Type B pancreatic cell (in vitro differentiated cells): ENCODE data around the gene PPP2R2B. TPM values are rescaled to one million over a fixed set of nuclear protein-coding genes. Genes with fewer than 3 reads are reported as not detected.
"Not testable (repeated sequence)": the region's sequence is repeated elsewhere in the genome, so short reads cannot be mapped to it uniquely, and the experiment has no call there.

Experiments
- DNase-seq: peaks from one replicate; pipeline ENCODE4 v3.0.0; 2021; ENCODE audit warnings: mixed read lengths; ENCODE audit not compliant: unreplicated experiment; ENCODE audit errors: extremely low spot score
- H3K27ac Mint-ChIP-seq: 2 replicates; pipeline ENCODE4 v1.8.0; 2021; ENCODE audit warnings: mild to moderate bottlenecking, mixed read lengths
- H3K27me3 Mint-ChIP-seq: 2 replicates; pipeline ENCODE4 v1.8.0; 2021; ENCODE audit warnings: mixed read lengths
- H3K36me3 Mint-ChIP-seq: 2 replicates; pipeline ENCODE4 v1.8.0; 2021; ENCODE audit warnings: mixed read lengths
- H3K4me1 Mint-ChIP-seq: one replicate; pipeline ENCODE4 v1.8.0; 2021; ENCODE audit warnings: mixed read lengths; ENCODE audit not compliant: unreplicated experiment
- H3K4me3 Mint-ChIP-seq: 2 replicates; pipeline ENCODE4 v1.8.0; 2021; ENCODE audit warnings: mild to moderate bottlenecking, mixed read lengths
- H3K9me3 Mint-ChIP-seq: 2 replicates; pipeline ENCODE4 v1.8.0; 2021; ENCODE audit warnings: mixed read lengths
- CTCF ChIP-seq: fragments of 200-600 bp; sonication (generic); conservative IDR thresholded peaks from 2 replicates; pipeline ENCODE4 v1.5.0; 2021; ENCODE audit warnings: antibody characterized with exemption, mild to moderate bottlenecking
- total RNA-seq: library from RNA; stranded (reverse); gene quantifications from 2 replicates; pipeline ENCODE4 v1.2.1, GENCODE V29; 2021; ENCODE audit warnings: low replicate concordance

The PPP2R2B gene
- total RNA-seq, 1 donor from 2014 or later, result 29.1 TPM

GRCh38 chr5:146620669-146621051, 257.9 kb downstream of the PPP2R2B start:
- no peak for TF ChIP-seq CTCF
- no peak overlapping the region for H3K27ac Mint-ChIP-seq
- peaks cover 14% of the 10 kb centered on the region for H3K36me3 Mint-ChIP-seq
- no peaks in the 10 kb centered on the region for H3K27me3 Mint-ChIP-seq
- H3K4me3 Mint-ChIP-seq, result no peak overlapping the region
- H3K4me1 Mint-ChIP-seq, result peaks cover 11% of the 10 kb centered on the region
- DNase-seq, result no peak
- peaks cover 9% of the 10 kb centered on the region for H3K9me3 Mint-ChIP-seq

GRCh38 chr5:146620031-146620668, 258.4 kb downstream of the PPP2R2B start:
- Mint-ChIP-seq H3K9me3 (peaks cover 11% of the 10 kb centered on the region), H3K36me3 (peaks cover 14% of the 10 kb centered on the region), H3K4me3 (no peak overlapping the region), H3K27ac (no peak overlapping the region), H3K27me3 (no peaks in the 10 kb centered on the region), H3K4me1 (peaks cover 11% of the 10 kb centered on the region)
- TF ChIP-seq CTCF, result no peak
- no peak for DNase-seq

GRCh38 chr5:146618434-146618833, 260.1 kb downstream of the PPP2R2B start:
- TF ChIP-seq CTCF, result no peak
- Mint-ChIP-seq H3K9me3 (peaks cover 11% of the 10 kb centered on the region), H3K4me3 (no peak overlapping the region), H3K4me1 (peaks cover 11% of the 10 kb centered on the region), H3K27me3 (no peaks in the 10 kb centered on the region), H3K27ac (no peak overlapping the region), H3K36me3 (peaks cover 14% of the 10 kb centered on the region)
- no peak for DNase-seq

GRCh38 chr5:146609731-146610130, 268.8 kb downstream of the PPP2R2B start:
- H3K4me3 Mint-ChIP-seq, H3K27ac Mint-ChIP-seq, H3K36me3 Mint-ChIP-seq, DNase-seq, H3K9me3 Mint-ChIP-seq, H3K27me3 Mint-ChIP-seq: not testable (repeated sequence)
- H3K4me1 Mint-ChIP-seq, result peaks cover 10% of the 10 kb centered on the region

- Mint-ChIP-seq H3K27me3 (no peaks in the 10 kb centered on the region), H3K9me3 (no peaks in the 10 kb centered on the region), H3K4me3 (peak overlapping the region; percentile 14), H3K4me1 (peaks cover 10% of the 10 kb centered on the region), H3K36me3 (no peaks in the 10 kb centered on the region), H3K27ac (no peak overlapping the region)
- no peak for TF ChIP-seq CTCF
- no peak for DNase-seq
These were observed 270.8 kb downstream of the PPP2R2B start for GRCh38 chr5:146607659-146608332.

GRCh38 chr5:146606893-146607292, 271.7 kb downstream of the PPP2R2B start:
- no peak overlapping the region for H3K4me3 Mint-ChIP-seq
- H3K27ac Mint-ChIP-seq, result no peak overlapping the region
- TF ChIP-seq CTCF, result no peak
- no peaks in the 10 kb centered on the region for H3K27me3 Mint-ChIP-seq
- no peaks in the 10 kb centered on the region for H3K36me3 Mint-ChIP-seq
- H3K4me1 Mint-ChIP-seq, result peaks cover 10% of the 10 kb centered on the region
- DNase-seq, result no peak
- H3K9me3 Mint-ChIP-seq, result no peaks in the 10 kb centered on the region
